Renal cortex interstitium (tissue), 15 donors: Measurements from ENCODE around the gene PYDC1. TPM values are rescaled to one million over a fixed set of nuclear protein-coding genes. Genes with fewer than 3 reads are reported as not detected.
"Not testable (repeated sequence)": the region's sequence is repeated elsewhere in the genome, so short reads cannot be mapped to it uniquely, and the experiment has no call there.

Source experiments
- DNase-seq, 11 donors: peaks; one replicate each; pipeline ENCODE4 v3.0.0-alpha.2; 2013; ENCODE audit warnings: low read depth in 9 of 11, low spot score in 4 of 11; ENCODE audit errors: extremely low read depth in 1 of 11
- long read RNA-seq, 16 experiments: transcript quantifications; one replicate each; lab custom pipeline, GENCODE V29; 2026
- polyA plus RNA-seq, 3 donors: library from polyadenylated mRNA; unstranded; fragments of 120-200 nt; gene quantifications; one replicate each; pipeline ENCODE4 v1.2.1, GENCODE V29; 2013; ENCODE audit not compliant: insufficient read length in 3 of 3

Gene PYDC1
- polyA plus RNA-seq, result not detected
- long read RNA-seq, donor 1, result 0 reads
- long read RNA-seq, donor 2, result 0 reads
- long read RNA-seq, donor 3, result 0 reads
- long read RNA-seq, donor 4, result 0 reads
- long read RNA-seq, donor 5, result 0 reads
- long read RNA-seq, donor 6, result 0 reads
- long read RNA-seq, donor 7, result 0 reads
- long read RNA-seq, donor 8, result 0 reads
- long read RNA-seq, donor 9, result 0 reads
- long read RNA-seq, donor 10, result 0 reads
- long read RNA-seq, donor 11, result 0 reads
- long read RNA-seq, donor 12, result 0 reads
- long read RNA-seq, donor 13, result 0 reads
- long read RNA-seq, donor 14, result 0 reads
- long read RNA-seq, donor 15, result 0 reads
- long read RNA-seq, donor 16, result 0 reads

DNA sequence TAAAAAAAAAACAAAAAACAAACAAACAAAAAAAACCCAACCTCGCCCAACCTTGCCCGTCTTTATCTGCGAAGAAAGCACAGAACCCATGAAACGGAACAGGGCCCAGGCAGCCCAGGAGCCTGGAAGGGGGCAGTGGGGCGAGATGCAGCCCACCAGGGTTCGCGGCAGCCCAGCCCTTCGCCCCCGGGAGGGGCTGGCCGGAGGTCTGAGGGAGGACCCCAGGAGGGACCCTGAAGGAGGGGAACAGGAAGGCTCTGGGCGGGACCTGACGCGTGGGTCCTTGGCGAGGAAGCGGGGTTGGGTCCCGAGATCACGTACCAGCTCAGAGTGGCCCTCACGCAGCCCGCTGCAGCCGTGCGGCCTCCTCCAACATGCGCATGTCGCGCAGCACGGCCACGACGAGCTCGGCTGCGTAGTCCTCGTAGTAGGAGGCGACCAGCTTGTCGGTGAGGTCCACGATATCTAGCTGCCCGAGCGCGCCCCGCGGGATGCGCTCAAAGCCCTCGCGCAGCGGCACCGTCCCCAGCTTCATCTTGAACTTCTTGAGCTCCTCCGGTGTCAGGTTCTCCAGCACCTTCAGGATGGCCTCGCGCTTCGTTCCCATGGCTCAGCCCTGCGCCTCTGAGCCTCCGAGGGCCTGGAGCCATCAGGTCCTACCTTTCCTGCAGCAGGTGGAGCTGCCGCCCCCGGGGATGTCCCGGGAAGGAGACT is at the start of gene PYDC1:
PYDC1 (minus strand) TSS at position 714 of the 714 bp plus-strand sequence; CDS start at position 607, 107 bp downstream.
- DNase-seq, result no peak

GRCh38 chr16:31265329-31266245 is 48.7 kb upstream of the PYDC1 start:
- no peak for DNase-seq

DNA sequence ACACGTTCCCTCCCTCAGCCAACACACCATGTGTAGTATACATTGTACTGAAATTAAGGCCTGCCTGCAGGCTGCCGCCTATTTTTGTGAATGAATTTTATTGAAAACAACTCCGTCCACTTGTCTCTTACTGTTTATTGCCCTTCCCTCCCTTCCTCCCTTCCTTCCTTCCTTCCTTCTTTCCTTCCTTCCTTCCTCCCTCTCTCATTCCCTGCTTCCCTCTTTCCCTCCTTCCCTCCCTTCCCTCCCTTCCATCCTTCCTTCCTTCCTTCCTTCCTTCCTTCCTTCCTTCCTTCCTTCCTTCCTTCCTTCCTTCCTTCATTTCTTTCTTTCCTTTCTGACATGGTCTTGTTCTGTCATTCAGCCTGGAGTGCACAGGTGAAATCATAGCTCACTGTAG is 45.1 kb upstream of the PYDC1 start:
- DNase-seq, result no peak

- DNase-seq, result no peak
Measured at GRCh38 chr16:31260136-31260931, 43.4 kb upstream of the PYDC1 start.

DNA sequence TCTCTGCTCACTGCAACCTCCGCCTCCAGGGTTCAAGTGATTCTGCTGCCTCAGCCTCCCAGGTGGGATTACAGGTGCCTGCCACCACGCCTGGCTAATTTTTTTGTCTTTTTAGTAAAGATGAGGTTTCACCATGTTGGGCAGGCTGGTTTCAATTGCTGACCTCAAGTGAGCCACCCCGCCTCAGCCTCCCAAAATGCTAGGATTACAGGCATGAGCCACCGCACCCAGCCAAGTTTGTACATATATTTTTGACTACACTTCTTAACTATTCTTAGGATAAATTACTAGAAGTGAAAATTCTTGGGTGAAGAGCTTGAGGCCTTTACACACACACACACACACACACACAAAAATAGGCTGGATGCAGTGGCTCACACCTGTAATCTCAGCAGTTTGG is 41.4 kb upstream of the PYDC1 start:
- no peak for DNase-seq

- DNase-seq, result no peak
Measured at GRCh38 chr16:31256466-31256865, 39.5 kb upstream of the PYDC1 start.

DNA sequence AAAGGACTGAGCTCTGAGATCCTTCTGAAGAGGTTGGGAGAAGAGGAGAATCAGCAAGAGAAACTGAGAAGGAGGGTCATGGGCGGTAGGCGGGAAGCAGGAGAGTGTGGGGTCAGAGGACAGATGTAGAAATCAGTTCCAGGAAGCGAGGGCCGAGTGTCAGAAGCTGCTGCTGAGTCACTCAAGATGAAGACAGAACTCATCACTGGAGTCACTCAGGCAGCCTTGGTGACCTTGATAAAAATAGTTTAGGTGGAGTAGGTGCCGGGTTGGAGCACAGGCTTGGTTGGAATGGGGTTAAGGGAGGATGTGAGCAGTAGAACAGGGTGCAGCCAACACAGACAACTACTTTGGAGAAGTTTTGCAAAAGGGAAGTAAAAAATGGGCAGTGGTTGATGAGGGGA is 36.7 kb upstream of the PYDC1 start:
- no peak for DNase-seq

DNA sequence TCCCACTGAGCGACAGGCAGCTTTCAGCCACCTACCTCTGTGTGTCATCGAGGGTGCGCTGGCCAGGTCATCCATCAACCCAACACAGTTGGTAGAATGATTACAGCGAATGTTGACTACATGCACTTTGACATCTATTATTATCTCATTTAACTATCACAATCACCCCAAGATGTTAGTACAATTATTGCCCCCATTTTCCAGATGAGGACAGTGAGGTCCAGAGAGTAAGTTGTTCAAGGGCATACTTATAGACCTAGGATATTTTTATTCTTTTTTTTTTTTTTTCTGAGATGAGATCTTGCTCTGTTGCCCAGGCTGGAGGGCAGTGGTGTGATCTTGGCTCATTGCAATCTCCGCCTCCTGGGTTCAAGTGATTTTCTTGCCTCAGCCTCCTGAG is 34.5 kb upstream of the PYDC1 start:
- DNase-seq, result no peak

GRCh38 chr16:31250782-31251384 is 33.9 kb upstream of the PYDC1 start:
- no peak for DNase-seq

GRCh38 chr16:31248344-31248743 is 31.4 kb upstream of the PYDC1 start:
- DNase-seq, result no peak

- DNase-seq, result no peak
Measured at GRCh38 chr16:31246296-31246695, 29.4 kb upstream of the PYDC1 start.

DNA sequence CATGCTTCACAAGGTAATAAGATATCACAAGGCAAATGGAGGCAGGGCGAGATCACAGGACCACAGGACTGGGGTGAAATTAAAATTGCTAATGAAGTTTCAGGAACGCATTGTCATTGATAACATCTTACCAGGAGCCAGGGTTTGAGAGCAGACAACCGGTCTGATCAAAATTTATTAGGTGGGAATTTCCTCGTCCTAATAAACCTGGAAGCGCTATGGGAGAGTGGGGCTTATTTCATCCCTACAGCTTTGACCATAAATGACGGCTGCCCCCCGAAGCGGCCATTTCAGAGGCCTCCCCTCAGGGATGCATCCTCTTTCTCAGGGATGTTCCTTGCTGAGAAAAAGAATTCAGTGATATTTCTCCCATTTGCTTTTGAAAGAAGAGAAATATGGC is 28.7 kb upstream of the PYDC1 start:
- DNase-seq, result not testable (repeated sequence)

DNA sequence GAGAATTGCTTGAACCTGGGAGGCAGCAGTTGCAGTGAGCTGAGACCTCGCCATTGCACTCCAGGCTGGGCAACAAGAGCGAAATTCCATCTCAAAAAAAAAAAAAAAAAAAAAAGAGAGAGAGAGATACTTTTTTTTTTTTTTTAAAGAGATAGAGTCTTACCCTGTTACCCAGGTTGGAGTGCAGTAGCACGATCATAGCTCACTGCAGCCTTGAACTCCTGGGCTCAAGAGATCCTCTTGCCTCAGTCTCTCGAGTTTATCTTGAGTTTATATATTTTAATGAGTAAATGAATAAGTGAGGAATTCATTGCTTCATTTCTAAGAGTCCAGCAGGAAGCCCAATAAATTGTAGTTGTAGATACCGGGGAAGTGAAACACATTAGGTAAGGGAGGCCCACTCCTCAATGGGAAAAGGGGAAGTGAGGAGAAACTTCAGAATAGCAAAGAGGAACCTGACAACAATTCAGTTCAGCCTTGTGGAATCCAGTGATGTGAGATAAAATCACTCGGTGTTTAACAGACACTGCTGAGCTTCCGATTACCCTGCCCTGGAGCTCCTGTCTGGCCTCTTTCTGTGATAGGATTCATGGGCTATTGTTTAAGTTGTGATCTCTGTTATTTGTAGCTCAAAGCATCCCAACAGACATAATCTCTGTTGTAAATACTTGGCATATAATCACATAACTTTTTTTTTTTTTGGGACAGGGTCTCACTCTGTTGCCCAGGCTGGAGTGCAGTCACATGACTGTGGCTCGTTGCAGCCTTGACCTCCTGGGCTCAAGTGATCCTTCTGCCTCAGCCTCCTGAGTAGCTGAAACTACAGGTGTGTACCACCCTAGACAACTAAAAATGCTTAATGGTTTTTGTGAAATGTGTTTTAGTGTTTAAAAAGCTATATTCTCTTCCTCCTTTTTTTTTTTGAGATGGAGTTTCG is 27.1 kb upstream of the PYDC1 start:
- no peak for DNase-seq

DNA sequence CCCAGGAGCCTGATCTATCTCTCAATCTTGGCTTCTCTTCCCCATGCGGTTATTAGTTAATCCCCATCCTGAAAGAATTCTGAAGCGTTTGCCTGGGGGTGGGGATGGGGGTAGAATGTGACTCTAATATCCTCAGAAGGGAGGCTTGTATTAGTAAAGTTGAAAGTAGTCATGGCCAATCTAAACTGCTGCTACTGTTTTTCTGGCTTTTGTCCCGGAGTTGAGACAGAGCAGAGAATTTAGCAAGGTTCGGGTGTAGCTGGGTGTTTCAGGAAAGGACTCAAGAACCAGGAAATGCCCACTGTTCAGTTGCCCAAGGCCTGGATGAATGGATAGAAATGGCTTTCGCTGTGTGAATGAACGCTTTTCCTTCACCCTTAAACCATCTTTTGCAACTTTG is 25.3 kb upstream of the PYDC1 start:
- DNase-seq, result no peak

DNA sequence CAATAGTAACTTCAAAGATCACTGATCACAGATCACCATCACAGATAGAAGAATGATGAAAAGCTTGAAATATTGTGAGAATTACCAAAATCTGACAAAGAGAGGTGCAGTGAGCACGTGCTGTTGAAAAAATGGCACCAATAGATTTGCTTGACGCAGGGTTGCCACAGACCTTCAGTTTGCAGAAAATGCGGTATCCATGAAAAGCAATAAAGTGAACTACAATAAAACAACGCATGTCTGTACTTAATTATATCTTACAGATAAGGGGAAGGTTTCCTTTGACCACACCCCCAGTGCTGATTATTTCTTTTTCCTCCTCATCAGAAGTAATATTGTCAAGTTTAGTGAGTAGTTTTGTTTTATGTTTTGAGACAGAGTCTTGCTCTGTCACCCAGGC is 21.1 kb upstream of the PYDC1 start:
- no peak for DNase-seq

- no peak for DNase-seq
Measured at GRCh38 chr16:31229501-31229900, 12.6 kb upstream of the PYDC1 start.

DNA sequence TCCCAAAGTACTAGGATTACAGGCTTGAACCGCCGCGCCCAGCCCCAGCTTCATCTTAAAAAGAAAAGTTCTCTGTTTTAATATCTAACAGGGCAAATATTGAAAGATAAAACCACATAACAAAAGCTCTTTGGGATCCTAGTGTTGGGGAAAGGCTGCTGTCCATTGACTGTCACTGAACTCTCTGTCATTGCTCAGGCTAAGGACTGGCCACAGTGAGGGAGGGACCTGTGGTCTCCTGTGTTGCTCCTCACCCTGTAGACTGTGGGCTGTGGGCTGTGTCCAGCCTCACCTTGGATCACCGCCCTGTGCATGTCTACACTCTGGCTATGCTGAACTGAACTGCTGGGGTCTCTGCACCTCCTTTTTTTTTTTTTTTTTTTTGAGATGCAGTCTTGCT is 11.3 kb upstream of the PYDC1 start:
- DNase-seq, result no peak
